Measurements from ENCODE around the gene TGFBR2. TPM values are rescaled to one million over a fixed set of nuclear protein-coding genes. Genes with fewer than 3 reads are reported as not detected.
A peak's percentile ranks its signal among the peaks of the same experiment; 100 is the strongest.

The TGFBR2 gene
- total and polyA plus RNA-seq, 10 donors = 18.2 to 322 (median 239) TPM

DNA sequence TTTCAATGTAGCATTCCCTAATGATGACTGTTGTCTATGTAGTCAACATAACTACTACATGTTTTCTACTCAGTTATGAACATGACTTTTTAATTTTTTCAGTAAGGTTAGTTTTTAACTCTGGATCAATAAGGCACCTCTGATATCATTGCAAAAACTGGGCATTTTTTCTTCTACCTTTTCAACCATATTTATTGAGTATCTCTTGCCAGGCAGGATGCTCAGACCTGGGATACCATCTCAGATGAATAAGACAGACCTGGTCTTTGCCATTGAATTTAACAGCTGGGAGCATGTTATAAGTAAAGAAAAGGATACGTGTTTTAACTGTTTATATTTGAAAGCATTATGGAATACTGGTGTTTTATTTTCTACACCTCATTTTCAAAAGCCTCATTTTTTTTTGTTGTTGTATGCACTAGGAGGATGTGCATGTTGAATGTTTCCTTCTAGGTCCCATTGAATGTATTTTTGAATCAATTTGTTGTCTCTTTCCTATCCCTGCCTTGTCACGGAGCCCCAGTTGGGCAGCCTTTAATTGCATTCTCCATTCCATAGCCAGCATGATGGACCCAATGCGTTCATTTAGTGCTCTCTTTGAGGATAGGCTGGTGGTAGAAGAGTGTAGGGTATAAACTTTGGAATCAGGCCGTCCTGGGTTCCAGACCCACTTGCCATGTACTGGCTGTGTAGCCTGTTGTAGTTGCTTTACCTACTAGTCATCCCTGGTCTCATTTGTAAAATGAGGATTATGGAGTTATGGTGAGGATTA is 3.7 kb downstream of the TGFBR2 start:
- DNase-seq = no peak
- Histone ChIP-seq H3K4me3 (peak overlapping the region in 6 of 8 donors; percentile 5 to 88 (median 73)), H3K9me3 (no peaks in the 10 kb centered on the region), H3K4me1 (peaks cover 56 to 86% (median 73%) of the 10 kb centered on the region in 6 donors), H3K27me3 (replicated peaks in 1 of 7) (no peaks in the 10 kb centered on the region), H3K27ac (peak overlapping the region; percentile 97 to 100 (median 100)), H3K36me3 (no peaks in the 10 kb centered on the region)
- TF ChIP-seq POLR2A (IDR thresholded peaks at IDR 0.05) = no peak
- no peak for TF ChIP-seq POLR2AphosphoS5 (IDR thresholded peaks at IDR 0.05)
- TF ChIP-seq, protein P1, sequence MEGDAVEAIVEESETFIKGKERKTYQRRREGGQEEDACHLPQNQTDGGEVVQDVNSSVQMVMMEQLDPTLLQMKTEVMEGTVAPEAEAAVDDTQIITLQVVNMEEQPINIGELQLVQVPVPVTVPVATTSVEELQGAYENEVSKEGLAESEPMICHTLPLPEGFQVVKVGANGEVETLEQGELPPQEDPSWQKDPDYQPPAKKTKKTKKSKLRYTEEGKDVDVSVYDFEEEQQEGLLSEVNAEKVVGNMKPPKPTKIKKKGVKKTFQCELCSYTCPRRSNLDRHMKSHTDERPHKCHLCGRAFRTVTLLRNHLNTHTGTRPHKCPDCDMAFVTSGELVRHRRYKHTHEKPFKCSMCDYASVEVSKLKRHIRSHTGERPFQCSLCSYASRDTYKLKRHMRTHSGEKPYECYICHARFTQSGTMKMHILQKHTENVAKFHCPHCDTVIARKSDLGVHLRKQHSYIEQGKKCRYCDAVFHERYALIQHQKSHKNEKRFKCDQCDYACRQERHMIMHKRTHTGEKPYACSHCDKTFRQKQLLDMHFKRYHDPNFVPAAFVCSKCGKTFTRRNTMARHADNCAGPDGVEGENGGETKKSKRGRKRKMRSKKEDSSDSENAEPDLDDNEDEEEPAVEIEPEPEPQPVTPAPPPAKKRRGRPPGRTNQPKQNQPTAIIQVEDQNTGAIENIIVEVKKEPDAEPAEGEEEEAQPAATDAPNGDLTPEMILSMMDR (IDR thresholded peaks at IDR 0.05 in 8 of 11, conservative IDR thresholded peaks at IDR 0.05 in 3 of 11) = no peak
- 43 to 74% (median 60%) methylated on average over 4 of the region's 4 CpGs for WGBS, 5 donors
- intact Hi-C loops (cut with DNase I; ENCODE audit: low total_unique reads) = loop anchor here (10.0 kb wide), 1 partner anchor 55 kb away; no protein-coding TSS in a partner anchor

DNA sequence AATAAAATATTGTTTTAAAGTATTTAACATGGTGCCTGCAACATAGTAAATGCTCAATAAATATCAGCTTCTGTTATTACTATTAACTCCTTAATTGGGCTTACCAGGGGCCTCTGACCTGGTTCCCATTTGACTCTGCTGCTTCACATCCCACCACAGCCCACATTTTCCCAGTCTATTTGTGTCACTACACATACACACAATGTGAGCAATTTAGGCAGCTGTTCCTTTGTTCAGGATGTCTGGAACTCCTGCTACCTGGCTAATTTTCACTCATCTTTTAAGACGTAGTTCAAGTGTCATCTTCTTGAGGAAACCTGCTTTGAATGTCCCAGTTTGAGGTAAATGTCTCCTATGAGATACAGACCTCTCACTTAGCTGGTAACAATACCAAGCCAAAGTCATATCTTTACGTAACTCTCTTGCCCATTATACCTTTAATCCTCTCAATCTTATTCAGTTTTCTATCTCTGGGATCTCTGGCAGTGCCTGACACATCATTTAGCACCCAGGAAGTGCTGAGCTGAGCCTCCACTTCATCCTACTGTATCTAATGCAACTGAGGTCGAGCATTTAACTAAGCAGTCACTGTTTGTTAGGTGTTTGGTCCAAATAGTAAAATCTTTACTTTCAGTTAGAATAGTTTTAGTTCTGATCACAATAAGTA is 4.4 kb downstream of the TGFBR2 start:
- H3K27ac ChIP-seq = peak overlapping the region; percentile 9 to 100 (median 100)
- no peak for TF ChIP-seq POLR2A (IDR thresholded peaks at IDR 0.05)
- TF ChIP-seq POLR2AphosphoS5 (IDR thresholded peaks at IDR 0.05) = no peak
- TF ChIP-seq, protein P1 (IDR thresholded peaks at IDR 0.05 in 8 of 11, conservative IDR thresholded peaks at IDR 0.05 in 3 of 11) = no peak
- H3K36me3 ChIP-seq = no peaks in the 10 kb centered on the region
- WGBS, 5 donors = 29 to 49% (median 44%) methylated on average over 3 of the region's 3 CpGs
- peaks cover 58 to 86% (median 73%) of the 10 kb centered on the region in 6 donors for H3K4me1 ChIP-seq
- H3K27me3 ChIP-seq (replicated peaks in 1 of 7) = no peaks in the 10 kb centered on the region
- DNase-seq = no peak
- H3K4me3 ChIP-seq = peak overlapping the region in 6 of 8 donors; percentile 0 to 88 (median 73)
- intact Hi-C loops (cut with DNase I; ENCODE audit: low total_unique reads) = loop anchor here (10.0 kb wide), 1 partner anchor 54 kb away; no protein-coding TSS in a partner anchor
- no peaks in the 10 kb centered on the region for H3K9me3 ChIP-seq

DNA sequence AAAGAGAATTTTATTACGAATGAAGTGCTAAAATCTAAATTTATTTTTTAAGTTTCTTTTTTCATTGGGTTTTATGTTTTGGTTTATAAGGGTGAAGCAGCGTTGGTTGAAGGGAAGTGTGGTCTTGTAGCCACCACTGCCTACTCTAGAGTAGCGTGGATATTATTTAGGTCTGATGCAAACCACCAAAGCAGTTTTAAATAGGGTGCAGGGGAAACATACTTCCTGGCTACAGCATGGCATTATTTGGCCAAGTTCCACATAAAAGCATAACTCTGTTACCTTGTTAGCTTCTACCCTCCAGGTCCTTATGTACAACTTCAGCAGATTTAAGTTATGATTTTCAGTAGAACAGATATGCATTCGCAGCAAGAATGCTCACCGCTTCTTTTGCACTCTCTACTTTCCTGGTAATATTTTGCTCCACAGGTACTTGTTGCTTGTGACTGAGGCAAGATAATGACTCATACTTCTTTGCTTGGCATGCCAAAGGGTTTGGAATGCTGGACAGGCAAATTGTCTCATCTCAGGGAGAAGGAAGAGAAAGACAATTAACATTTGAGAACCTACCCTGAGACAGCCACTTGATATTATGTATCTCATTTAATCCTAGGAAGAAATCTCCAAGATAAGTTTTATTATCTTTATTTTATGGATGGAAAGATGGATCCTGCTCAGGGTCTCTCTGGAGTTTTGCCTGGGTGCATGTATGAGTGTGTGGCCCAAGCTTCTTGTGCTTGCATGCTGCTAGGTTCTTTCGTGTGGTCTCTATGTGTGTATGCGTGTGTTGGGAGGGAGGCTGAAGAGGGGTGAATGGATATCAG is 5.4 kb downstream of the TGFBR2 start:
- no peak for DNase-seq
- WGBS, 5 donors = 39 to 59% (median 48%) methylated on average over 7 of the region's 7 CpGs
- intact Hi-C loops (cut with DNase I; ENCODE audit: low total_unique reads) = loop anchor here (10.0 kb wide), 1 partner anchor 53 kb away; no protein-coding TSS in a partner anchor
- Histone ChIP-seq H3K27ac (peak overlapping the region; percentile 9 to 100 (median 100)), H3K9me3 (no peaks in the 10 kb centered on the region), H3K4me1 (peaks cover 62 to 91% (median 79%) of the 10 kb centered on the region in 6 donors), H3K4me3 (peak overlapping the region in 6 of 8 donors; percentile 13 to 88 (median 38)), H3K27me3 (replicated peaks in 1 of 7) (no peaks in the 10 kb centered on the region), H3K36me3 (no peaks in the 10 kb centered on the region)
- TF ChIP-seq, protein P1 (IDR thresholded peaks at IDR 0.05 in 8 of 11, conservative IDR thresholded peaks at IDR 0.05 in 3 of 11) = no peak
- peak in 1 of 3 donors; percentile 66 for TF ChIP-seq POLR2AphosphoS5 (IDR thresholded peaks at IDR 0.05)
- TF ChIP-seq POLR2A (IDR thresholded peaks at IDR 0.05) = no peak
